OCI-LY7 (cell line): ENCODE results near the gene SLC35F1.

Experiments used
- EZH2phosphoT487 ChIP-seq: fragments of 200-600 bp; sonication (generic); IDR thresholded peaks from 2 replicates; pipeline ENCODE4 v1.6.1; 2018; ENCODE audit warnings: low read depth, borderline replicate concordance, mild to moderate bottlenecking, mixed run types, antibody characterized with exemption, low read length, moderate library complexity, mixed read lengths
- TF ChIP-seq, protein P1 (sequence below): fragments of 200-600 bp; sonication (generic); conservative IDR thresholded peaks from 2 replicates; pipeline ENCODE4 v1.5.1; 2014; ENCODE audit warnings: mild to moderate bottlenecking, antibody characterized with exemption, low read length, moderate library complexity, mixed read lengths

GRCh38 chr6:118350881-118351430, 443.9 kb downstream of the SLC35F1 start:
- TF ChIP-seq, protein P1, sequence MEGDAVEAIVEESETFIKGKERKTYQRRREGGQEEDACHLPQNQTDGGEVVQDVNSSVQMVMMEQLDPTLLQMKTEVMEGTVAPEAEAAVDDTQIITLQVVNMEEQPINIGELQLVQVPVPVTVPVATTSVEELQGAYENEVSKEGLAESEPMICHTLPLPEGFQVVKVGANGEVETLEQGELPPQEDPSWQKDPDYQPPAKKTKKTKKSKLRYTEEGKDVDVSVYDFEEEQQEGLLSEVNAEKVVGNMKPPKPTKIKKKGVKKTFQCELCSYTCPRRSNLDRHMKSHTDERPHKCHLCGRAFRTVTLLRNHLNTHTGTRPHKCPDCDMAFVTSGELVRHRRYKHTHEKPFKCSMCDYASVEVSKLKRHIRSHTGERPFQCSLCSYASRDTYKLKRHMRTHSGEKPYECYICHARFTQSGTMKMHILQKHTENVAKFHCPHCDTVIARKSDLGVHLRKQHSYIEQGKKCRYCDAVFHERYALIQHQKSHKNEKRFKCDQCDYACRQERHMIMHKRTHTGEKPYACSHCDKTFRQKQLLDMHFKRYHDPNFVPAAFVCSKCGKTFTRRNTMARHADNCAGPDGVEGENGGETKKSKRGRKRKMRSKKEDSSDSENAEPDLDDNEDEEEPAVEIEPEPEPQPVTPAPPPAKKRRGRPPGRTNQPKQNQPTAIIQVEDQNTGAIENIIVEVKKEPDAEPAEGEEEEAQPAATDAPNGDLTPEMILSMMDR, result no peak
- no peak for TF ChIP-seq EZH2phosphoT487
